ENCODE measurements around the gene PCYT1B. TPM values are rescaled to one million over a fixed set of nuclear protein-coding genes. Genes with fewer than 3 reads are reported as not detected.

Gene PCYT1B
- total and polyA plus RNA-seq, 9 of the 15 experiments (the other 6 are each of a cell fraction or from before 2014, with no cell fraction given) = 0.04 to 0.34 (median 0.07) TPM; not detected in 1

- TF ChIP-seq BCL6 (CRISPR knock-in tag; IDR thresholded peaks at IDR 0.05) (no peak), ZNF253 (CRISPR knock-in tag; conservative IDR thresholded peaks at IDR 0.05) (no peak), ZNF444 (CRISPR knock-in tag; IDR thresholded peaks at IDR 0.05) (no peak)
Measured at GRCh38 chrX:24651783-24652182, 4.6 kb upstream of the PCYT1B start (continued).

- H3K79me2 ChIP-seq (ENCODE audit: control insufficient read depth, insufficient read depth, low read length) = no peaks in the 10 kb centered on the region
- no peak overlapping the region for H3K4me2 ChIP-seq (ENCODE audit: insufficient read depth, low read length)
- ChIA-PET CTCF (ENCODE audit: low intra/inter-chr PET ratio) (no interaction called here), POLR2A (interaction anchor here (0.7 kb wide), 1 partner anchor 382 kb away, joined by 3 read pairs; no protein-coding TSS in a partner anchor)
- no TSS peak for BruUV-seq (replicated peaks)
- no peak overlapping the region for H3K4me3 ChIP-seq
- peak; percentile 72 for TF ChIP-seq NFIC (IDR thresholded peaks at IDR 0.05)
- no peak for TF ChIP-seq SRF (CRISPR knock-in tag; IDR thresholded peaks at IDR 0.05)
- H3K27ac ChIP-seq (ENCODE audit: extremely low read depth, low read depth, low read length) = no peak overlapping the region
- FAIRE-seq (no peak), ATAC-seq (no peak), DNase-seq (ENCODE audit: extremely low read depth in 1 of 4, low spot score in 3 of 4) (no peak)
- no peaks in the 10 kb centered on the region for H4K20me1 ChIP-seq (replicated peaks; ENCODE audit: control insufficient read depth, insufficient read depth, low read length)
- no peaks in the 10 kb centered on the region for H3K36me3 ChIP-seq (ENCODE audit: control insufficient read depth, insufficient read depth, low read length)
- H3K9me1 ChIP-seq (ENCODE audit: control insufficient read depth, insufficient read depth, low read length) = no peaks in the 10 kb centered on the region
- peaks cover 0 to 5% of the 10 kb centered on the region in 2 experiments; a peak in 2 of 5 replicates for H3K4me1 ChIP-seq (replicated peaks in 1 of 2; ENCODE audit: control insufficient read depth in 2 of 2, insufficient read depth in 2 of 2, low read length in 2 of 2)
- H3K9ac ChIP-seq (ENCODE audit: insufficient read depth in 1 of 2, low read depth in 2 of 2, low read length in 2 of 2) = no peak overlapping the region
- 11% methylated on average over 3 of the region's 6 CpGs for WGBS (ENCODE audit: insufficient coverage, low coverage, missing lambda C conversion rate)
- in situ Hi-C loops (cut with MboI) (no loop called here), intact Hi-C loops (cut with micrococcal nuclease) (no loop called here)
- H3K9me3 ChIP-seq (replicated peaks; ENCODE audit: control insufficient read depth, insufficient read depth, low read depth, low read length) = no peaks in the 10 kb centered on the region
- no peaks in the 10 kb centered on the region for H3K27me3 ChIP-seq (ENCODE audit: control insufficient read depth in 2 of 2, insufficient read depth in 2 of 2, low read length in 2 of 2)
- H2AFZ ChIP-seq (ENCODE audit: low read depth, low read length) = no peak overlapping the region
Measured at GRCh38 chrX:24648495-24648894, 1.3 kb upstream of the PCYT1B start.

GRCh38 chrX:24646745-24647182 lies 383 bp downstream of the PCYT1B start:
- ATAC-seq (peak; percentile 13; the same call in 1 of the 3 replicates), FAIRE-seq (no peak), DNase-seq (ENCODE audit: extremely low read depth in 1 of 4, low spot score in 3 of 4) (no peak)
- in situ Hi-C loops (cut with MboI) (no loop called here), intact Hi-C loops (cut with micrococcal nuclease) (no loop called here)
- Histone ChIP-seq H3K9ac (ENCODE audit: insufficient read depth in 1 of 2, low read depth in 2 of 2, low read length in 2 of 2) (no peak overlapping the region), H3K36me3 (ENCODE audit: control insufficient read depth, insufficient read depth, low read length) (no peaks in the 10 kb centered on the region), H3K4me3 (no peak overlapping the region), H3K9me3 (replicated peaks; ENCODE audit: control insufficient read depth, insufficient read depth, low read depth, low read length) (no peaks in the 10 kb centered on the region), H3K9me1 (ENCODE audit: control insufficient read depth, insufficient read depth, low read length) (no peaks in the 10 kb centered on the region), H3K79me2 (ENCODE audit: control insufficient read depth, insufficient read depth, low read length) (no peaks in the 10 kb centered on the region), H3K27ac (ENCODE audit: extremely low read depth, low read depth, low read length) (no peak overlapping the region), H3K27me3 (ENCODE audit: control insufficient read depth in 2 of 2, insufficient read depth in 2 of 2, low read length in 2 of 2) (no peaks in the 10 kb centered on the region), H3K4me2 (ENCODE audit: insufficient read depth, low read length) (no peak overlapping the region), H3K4me1 (replicated peaks in 1 of 2; ENCODE audit: control insufficient read depth in 2 of 2, insufficient read depth in 2 of 2, low read length in 2 of 2) (peaks cover 0 to 12% of the 10 kb centered on the region in 2 experiments; a peak in 2 of 5 replicates), H2AFZ (ENCODE audit: low read depth, low read length) (no peak overlapping the region), H4K20me1 (replicated peaks; ENCODE audit: control insufficient read depth, insufficient read depth, low read length) (no peaks in the 10 kb centered on the region)
- ChIA-PET CTCF (ENCODE audit: low intra/inter-chr PET ratio) (no interaction called here), POLR2A (no interaction called here)
- BruUV-seq (replicated peaks) = no TSS peak
- WGBS (ENCODE audit: insufficient coverage, low coverage, missing lambda C conversion rate) = 52% methylated on average over 10 of the region's 13 CpGs
- TF ChIP-seq ZFX (CRISPR knock-in tag; IDR thresholded peaks at IDR 0.05) (no peak), ILF3 (IDR thresholded peaks at IDR 0.05; ENCODE audit: borderline replicate concordance) (no peak), MCM5 (IDR thresholded peaks at IDR 0.05; ENCODE audit: low read depth) (no peak), THAP7 (CRISPR knock-in tag; IDR thresholded peaks at IDR 0.05) (no peak), UBTF (IDR thresholded peaks at IDR 0.05; ENCODE audit: borderline replicate concordance in 1 of 2, low read depth in 2 of 2, low read length in 2 of 2) (no peak), ZBTB43 (CRISPR knock-in tag; IDR thresholded peaks at IDR 0.05) (no peak)

All from K562 (cell line).